HUES6 (cell line): ENCODE data around the gene RAD51B.

Experiments used
- H3K27ac ChIP-seq: 2 replicates; pipeline ENCODE4 v1.7.0; 2013; ENCODE audit warnings: low read depth, mild to moderate bottlenecking, low read length, inconsistent platforms
- H3K27me3 ChIP-seq: 2 replicates; pipeline ENCODE4 v1.6.1; 2013; ENCODE audit warnings: low read length; ENCODE audit not compliant: control insufficient read depth, insufficient read depth
- H3K36me3 ChIP-seq: 2 replicates; pipeline ENCODE4 v1.6.1; 2013; ENCODE audit warnings: low read length; ENCODE audit not compliant: control insufficient read depth, insufficient read depth
- H3K4me1 ChIP-seq: 2 replicates; pipeline ENCODE4 v1.6.1; 2013; ENCODE audit warnings: low read length; ENCODE audit not compliant: control insufficient read depth, insufficient read depth
- H3K4me3 ChIP-seq: 2 replicates; pipeline ENCODE4 v1.5.1; 2013; ENCODE audit warnings: low read depth, low read length
- H3K9ac ChIP-seq: one replicate; pipeline ENCODE4 v1.6.1; 2013; ENCODE audit warnings: mild to moderate bottlenecking, low read length
- H3K9me3 ChIP-seq: 2 replicates; pipeline ENCODE4 v1.6.1; 2013; ENCODE audit warnings: low read depth, low read length; ENCODE audit not compliant: control insufficient read depth, insufficient read depth

Gene RAD51B

DNA sequence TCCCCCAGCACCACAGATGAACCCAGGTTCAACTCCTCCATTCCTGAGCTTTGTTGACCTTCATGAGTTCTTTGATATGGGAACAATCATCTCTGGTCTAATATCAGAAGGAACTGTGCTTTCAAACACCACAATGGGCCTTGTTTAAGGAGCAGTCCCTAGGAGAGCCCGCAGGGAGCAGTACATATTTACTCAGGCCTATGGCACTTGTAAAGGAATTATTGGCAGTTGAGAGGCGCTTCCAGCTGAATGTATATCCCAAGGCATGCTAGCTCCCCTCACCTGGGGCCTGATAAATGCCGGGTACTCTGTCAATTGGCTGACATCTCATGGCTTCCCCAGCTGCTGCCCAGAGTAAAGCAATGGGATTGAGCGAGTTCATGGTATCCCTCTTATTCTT, 897.1 kb downstream of the RAD51B start:
- no peak overlapping the region for H3K4me3 ChIP-seq
- no peak overlapping the region for H3K9ac ChIP-seq
- H3K4me1 ChIP-seq = no peaks in the 10 kb centered on the region
- H3K36me3 ChIP-seq = no peaks in the 10 kb centered on the region
- H3K9me3 ChIP-seq = peaks cover 6% of the 10 kb centered on the region; the same call in 1 of the 2 replicates
- H3K27me3 ChIP-seq = no peaks in the 10 kb centered on the region
- no peak overlapping the region for H3K27ac ChIP-seq

DNA sequence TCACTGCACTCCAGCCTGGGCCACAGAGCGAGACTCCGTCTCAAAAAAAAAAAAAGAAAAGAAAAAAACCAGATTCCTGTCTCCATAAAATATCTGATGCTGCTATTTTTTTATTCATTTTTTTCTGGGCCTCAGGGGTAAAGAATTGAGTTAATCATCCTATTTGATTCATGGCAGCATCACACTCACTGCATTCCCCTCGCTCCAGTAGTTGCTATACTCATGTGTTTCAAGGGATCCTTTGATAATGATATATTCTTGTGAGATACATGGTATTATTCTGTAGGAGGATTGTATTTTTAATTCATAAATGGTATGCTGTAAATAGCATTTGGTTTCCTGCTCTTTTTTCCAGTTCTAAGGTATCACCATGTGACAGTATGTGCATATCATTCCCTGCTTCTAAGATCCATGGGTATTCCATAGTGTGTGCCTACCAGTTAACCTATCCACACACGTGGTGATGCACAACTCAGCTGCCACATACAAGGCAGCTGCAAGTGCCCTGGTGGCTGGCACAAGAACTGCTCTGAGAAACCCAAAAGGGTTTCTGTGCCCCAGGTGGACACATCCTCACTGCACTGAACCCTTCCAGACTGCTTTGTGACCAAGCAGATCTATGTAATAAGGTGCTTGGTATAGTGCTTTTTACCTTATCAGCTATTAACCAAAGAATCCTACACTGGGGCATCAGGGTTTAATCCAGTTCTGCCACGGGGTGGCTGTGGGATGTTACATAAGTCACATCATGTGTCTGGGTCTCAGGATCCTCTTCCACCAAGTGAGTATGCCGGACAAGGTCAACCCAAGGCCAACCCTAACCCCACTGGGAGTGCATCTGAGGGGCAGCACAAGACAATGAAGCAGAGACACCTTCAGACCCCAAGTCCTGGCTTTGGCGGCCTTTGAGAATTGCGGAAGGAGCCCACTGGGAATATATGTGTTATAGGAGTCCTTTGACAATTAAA, 898.7 kb downstream of the RAD51B start:
- Histone ChIP-seq H3K27ac (no peak overlapping the region), H3K9me3 (peaks cover 6% of the 10 kb centered on the region; the same call in 1 of the 2 replicates), H3K4me3 (no peak overlapping the region), H3K36me3 (no peaks in the 10 kb centered on the region), H3K27me3 (no peaks in the 10 kb centered on the region), H3K4me1 (no peaks in the 10 kb centered on the region), H3K9ac (no peak overlapping the region)

DNA sequence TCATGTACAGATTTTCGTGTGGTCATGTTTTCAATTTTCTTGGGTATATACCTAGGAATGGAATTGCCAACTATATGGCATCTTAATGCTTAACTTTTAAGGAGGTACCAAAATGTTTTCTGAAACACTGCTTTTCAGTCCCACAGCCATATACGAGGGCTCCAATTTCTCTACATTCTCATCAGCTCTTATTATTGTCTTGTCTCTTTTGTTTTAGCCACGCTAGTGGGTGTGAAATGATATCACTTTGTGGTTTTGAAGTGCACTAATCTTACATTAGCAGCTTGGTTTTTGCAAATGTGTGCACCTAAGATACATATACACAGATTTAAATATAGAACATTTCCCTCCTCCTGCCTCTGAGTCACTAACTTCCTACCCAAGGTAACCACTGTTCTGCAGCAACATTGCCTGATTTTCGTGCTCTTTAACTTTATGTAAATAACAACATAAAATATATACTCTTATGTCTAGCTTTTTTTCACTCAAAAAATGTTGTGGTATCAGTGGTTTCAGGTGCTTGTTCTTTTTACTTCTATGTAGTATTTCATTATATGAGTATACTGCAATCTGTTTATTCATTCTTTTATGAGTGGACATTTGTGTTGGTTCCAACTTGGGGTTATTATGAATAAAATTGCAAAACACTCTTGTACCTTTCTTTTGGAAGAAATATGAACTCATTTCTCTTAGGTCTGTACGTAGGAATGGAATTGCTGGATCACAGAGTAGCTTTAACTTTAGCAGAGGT, 900.2 kb downstream of the RAD51B start:
- no peak overlapping the region for H3K4me3 ChIP-seq
- H3K4me1 ChIP-seq = no peaks in the 10 kb centered on the region
- peaks cover 6% of the 10 kb centered on the region; the same call in 1 of the 2 replicates for H3K9me3 ChIP-seq
- no peaks in the 10 kb centered on the region for H3K27me3 ChIP-seq
- no peak overlapping the region for H3K27ac ChIP-seq
- no peaks in the 10 kb centered on the region for H3K36me3 ChIP-seq
- H3K9ac ChIP-seq = no peak overlapping the region

DNA sequence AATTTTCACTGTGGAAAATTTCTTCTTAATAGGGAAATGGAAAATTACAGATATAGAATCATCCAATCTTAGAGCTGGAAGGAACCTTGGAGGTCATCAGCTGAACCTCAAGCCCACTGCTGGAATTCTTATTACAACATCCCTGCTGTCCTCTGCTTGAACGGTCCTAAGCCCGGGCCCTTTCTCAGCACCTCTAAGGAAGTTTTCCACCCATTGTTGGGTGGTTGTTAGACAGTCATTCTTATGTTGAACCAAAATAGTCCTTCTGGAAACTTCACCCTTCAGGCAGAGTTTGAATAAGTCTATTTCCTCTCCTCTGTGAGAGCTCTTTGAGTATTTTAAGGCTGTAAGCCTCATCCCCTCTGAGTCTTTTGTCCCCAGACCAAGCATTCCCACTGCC, 902.6 kb downstream of the RAD51B start:
- H3K9me3 ChIP-seq = peaks cover 6% of the 10 kb centered on the region; the same call in 1 of the 2 replicates

DNA sequence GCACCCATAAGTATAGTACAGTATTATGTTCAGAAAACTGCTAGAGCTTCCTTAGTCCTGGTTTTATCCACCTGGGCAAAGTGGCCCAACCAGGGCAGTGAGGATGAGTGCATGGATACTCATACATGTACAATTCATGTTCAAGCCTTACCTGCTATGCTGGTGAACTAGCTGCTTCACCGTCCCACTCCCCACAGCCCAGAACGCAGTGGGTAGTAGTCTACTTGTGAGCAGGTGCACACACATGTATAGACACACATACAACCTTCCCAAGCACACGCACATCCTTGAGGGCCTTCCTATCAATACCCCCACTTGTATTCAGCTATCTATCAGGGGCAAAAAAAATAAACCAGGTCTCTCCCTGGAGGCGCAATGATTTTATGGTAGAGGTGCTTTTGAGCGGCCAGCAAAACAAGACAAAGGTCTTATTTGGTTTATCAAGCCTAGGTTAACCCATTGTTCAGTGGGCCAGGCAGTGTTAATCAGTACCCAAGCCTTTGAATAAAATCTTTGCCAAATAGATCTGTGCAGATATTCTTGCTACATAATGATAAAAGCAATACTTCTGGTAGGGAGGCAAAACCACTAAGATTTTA, 903.5 kb downstream of the RAD51B start:
- Histone ChIP-seq H3K9ac (no peak overlapping the region), H3K9me3 (peaks cover 6% of the 10 kb centered on the region; the same call in 1 of the 2 replicates), H3K4me3 (no peak overlapping the region), H3K27me3 (no peaks in the 10 kb centered on the region), H3K27ac (no peak overlapping the region), H3K4me1 (no peaks in the 10 kb centered on the region), H3K36me3 (no peaks in the 10 kb centered on the region)

More for the DNA sequence above, 902.6 kb downstream of the RAD51B start:
- Histone ChIP-seq H3K27me3 (no peaks in the 10 kb centered on the region), H3K4me3 (no peak overlapping the region), H3K36me3 (no peaks in the 10 kb centered on the region), H3K9ac (no peak overlapping the region), H3K27ac (no peak overlapping the region), H3K4me1 (no peaks in the 10 kb centered on the region)

DNA sequence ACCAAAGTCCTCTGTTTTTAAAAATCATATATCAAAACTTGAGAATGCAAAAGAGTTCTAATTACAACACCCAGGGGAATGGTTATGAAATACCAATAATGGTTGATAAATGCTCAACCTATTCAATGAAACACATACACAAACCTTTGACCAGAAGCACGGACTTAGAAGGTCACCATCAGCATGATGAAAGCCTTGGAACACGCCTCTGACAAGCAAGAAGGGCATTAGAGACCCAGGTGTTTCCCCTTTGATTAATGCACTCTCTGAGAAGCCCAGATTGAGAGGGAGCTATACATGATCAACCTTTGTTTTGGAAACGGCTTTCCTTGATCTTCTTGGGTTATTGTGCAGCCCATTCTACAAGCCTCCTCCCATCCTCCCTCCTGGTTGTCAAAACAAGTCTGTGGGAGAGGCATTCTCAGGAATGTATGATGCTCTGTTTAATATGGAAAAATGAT, 904.3 kb downstream of the RAD51B start:
- no peaks in the 10 kb centered on the region for H3K36me3 ChIP-seq
- no peaks in the 10 kb centered on the region for H3K27me3 ChIP-seq
- H3K27ac ChIP-seq = no peak overlapping the region
- no peaks in the 10 kb centered on the region for H3K4me1 ChIP-seq
- H3K9ac ChIP-seq = no peak overlapping the region
- H3K4me3 ChIP-seq = no peak overlapping the region
- H3K9me3 ChIP-seq = peaks cover 6% of the 10 kb centered on the region; the same call in 1 of the 2 replicates

DNA sequence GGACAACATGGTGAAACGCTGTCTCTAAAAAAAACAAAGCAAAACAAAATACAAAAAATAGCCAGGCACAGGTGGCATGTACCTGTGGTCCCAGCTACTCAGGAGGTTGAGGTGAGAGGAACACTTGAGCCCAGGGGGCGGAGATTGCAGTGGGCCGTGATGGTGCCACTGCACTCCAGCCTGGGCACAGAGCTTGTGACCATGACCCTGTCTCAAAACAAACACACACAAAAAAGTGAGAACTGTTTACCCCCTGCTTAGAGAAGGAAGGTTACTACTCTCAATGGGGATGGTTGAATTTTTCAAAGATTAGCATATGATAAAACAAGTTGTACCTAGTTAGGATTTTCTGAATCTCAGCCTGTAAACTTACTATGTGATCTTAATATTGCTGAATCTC, 905.3 kb downstream of the RAD51B start:
- Histone ChIP-seq H3K9me3 (peaks cover 6% of the 10 kb centered on the region; the same call in 1 of the 2 replicates), H3K27me3 (no peaks in the 10 kb centered on the region), H3K4me1 (no peaks in the 10 kb centered on the region), H3K9ac (no peak overlapping the region), H3K27ac (no peak overlapping the region), H3K36me3 (no peaks in the 10 kb centered on the region), H3K4me3 (no peak overlapping the region)

DNA sequence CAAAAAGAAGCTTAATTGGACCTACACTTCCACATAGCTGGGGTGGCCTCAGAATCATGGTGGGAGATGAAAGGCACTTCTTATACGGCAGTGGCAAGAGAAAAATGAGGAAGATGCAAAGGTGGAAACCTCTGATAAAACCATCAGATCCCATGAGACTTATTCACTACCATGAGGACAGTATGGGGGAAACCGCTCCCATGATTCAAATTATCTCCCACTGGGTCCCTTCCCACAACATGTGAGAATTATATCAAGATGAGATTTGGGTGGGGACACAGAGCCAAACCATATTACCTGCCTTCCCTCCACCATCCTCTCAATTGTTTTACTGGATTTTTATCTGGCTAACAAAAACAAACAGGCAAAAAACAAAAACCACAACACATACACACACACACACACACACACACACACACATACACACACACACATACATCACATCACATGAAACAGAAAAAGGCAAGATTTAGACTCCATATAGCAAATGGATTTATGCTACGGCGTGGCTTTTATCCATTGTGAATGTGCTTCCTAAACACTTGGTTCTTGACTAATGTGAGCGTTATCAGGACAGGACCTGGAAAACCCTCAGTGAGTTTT, 906.6 kb downstream of the RAD51B start:
- H3K4me3 ChIP-seq = no peak overlapping the region
- no peaks in the 10 kb centered on the region for H3K27me3 ChIP-seq

DNA sequence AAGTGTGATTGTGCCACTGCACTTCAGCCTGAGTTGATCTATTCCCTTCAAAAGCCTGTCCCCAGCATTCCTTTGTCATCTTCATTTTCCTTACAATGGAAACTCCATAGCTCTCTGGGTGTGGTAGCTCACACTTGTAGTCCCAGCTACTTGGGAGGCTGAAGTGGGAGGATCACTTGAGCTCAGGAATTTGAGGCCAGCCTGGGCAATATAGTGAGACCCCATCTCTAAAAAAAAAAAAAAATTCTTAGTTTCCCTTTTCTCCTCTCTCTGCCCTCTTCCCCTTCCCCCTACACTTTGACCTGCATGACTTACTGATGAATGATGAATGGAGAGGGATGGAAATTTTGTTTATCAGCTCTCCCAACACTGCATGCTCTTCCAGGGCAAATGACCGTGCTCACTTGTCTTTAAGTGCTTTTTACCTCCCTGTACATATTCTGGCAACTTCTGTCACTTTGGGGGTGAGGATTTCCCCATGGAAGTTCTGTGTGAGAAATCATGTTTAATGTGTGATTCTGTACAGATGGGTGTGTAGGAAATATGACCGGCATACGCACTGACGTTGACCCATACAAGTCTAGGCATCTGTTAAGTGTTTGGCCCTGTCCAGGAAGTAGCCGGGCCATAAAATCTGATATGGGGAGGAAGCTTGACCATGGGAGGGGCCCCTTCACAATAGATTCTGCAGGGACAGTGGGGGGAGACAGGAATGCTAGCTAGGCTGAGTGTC, 907.9 kb downstream of the RAD51B start:
- Histone ChIP-seq H3K9me3 (no peaks in the 10 kb centered on the region), H3K27me3 (no peaks in the 10 kb centered on the region), H3K36me3 (no peaks in the 10 kb centered on the region), H3K9ac (no peak overlapping the region), H3K4me1 (peaks cover 12% of the 10 kb centered on the region), H3K4me3 (no peak overlapping the region), H3K27ac (no peak overlapping the region)

More for the DNA sequence above, 906.6 kb downstream of the RAD51B start:
- Histone ChIP-seq H3K9me3 (no peaks in the 10 kb centered on the region), H3K27ac (no peak overlapping the region), H3K4me1 (peaks cover 8% of the 10 kb centered on the region), H3K36me3 (no peaks in the 10 kb centered on the region), H3K9ac (no peak overlapping the region)
